Lower leg skin (tissue), 3 donors: ENCODE measurements around the gene MTERF4.

Source experiments
- POLR2A ChIP-seq, 2 donors: fragments of 450-650 bp; IDR thresholded peaks; one replicate each; pipeline ENCODE4 v1.6.1; 2016 to 2017; ENCODE audit warnings: antibody characterized with exemption in 2 of 2, mild to moderate bottlenecking in 1 of 2, moderate library complexity in 1 of 2
- TF ChIP-seq, protein P1 (sequence below), 3 donors: fragments of 450-650 bp; IDR thresholded peaks; one replicate each; pipeline ENCODE4 v1.5.1; 2016; ENCODE audit warnings: antibody characterized with exemption in 3 of 3, mild to moderate bottlenecking in 3 of 3, moderate library complexity in 2 of 3

DNA sequence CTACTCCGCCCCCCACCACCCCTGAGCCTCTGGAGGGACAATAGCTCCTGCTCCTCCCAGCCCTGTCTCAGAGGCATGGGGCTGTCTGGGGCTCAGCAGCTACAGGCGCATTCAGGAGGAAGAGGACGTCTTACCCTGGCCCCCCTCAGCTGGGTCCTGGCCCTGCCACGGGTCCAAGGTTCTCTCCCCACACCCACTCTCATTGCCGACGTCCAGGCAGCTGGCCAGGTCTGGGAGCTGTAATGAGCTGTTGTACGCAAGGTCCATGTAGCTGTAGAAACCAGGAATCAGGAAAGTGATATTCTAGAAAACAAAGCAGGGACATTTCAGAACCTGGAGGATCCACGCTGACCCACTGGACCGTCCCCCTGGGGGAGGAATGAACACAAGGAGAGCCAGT, 33.6 kb upstream of the MTERF4 start:
- TF ChIP-seq, protein P1, sequence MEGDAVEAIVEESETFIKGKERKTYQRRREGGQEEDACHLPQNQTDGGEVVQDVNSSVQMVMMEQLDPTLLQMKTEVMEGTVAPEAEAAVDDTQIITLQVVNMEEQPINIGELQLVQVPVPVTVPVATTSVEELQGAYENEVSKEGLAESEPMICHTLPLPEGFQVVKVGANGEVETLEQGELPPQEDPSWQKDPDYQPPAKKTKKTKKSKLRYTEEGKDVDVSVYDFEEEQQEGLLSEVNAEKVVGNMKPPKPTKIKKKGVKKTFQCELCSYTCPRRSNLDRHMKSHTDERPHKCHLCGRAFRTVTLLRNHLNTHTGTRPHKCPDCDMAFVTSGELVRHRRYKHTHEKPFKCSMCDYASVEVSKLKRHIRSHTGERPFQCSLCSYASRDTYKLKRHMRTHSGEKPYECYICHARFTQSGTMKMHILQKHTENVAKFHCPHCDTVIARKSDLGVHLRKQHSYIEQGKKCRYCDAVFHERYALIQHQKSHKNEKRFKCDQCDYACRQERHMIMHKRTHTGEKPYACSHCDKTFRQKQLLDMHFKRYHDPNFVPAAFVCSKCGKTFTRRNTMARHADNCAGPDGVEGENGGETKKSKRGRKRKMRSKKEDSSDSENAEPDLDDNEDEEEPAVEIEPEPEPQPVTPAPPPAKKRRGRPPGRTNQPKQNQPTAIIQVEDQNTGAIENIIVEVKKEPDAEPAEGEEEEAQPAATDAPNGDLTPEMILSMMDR (IDR thresholded peaks at IDR 0.05): no peak
- TF ChIP-seq POLR2A (IDR thresholded peaks at IDR 0.05): no peak
